MCF 10A (cell line): ENCODE measurements around the gene PSMD13. TPM values are rescaled to one million over a fixed set of nuclear protein-coding genes. Genes with fewer than 3 reads are reported as not detected.
A peak's percentile ranks its signal among the peaks of the same experiment; 100 is the strongest.
"Not testable (repeated sequence)": the region's sequence is repeated elsewhere in the genome, so short reads cannot be mapped to it uniquely, and the experiment has no call there.

Source experiments
- BruUV-seq: library from RNA; stranded (reverse); fragments of 400-500 nt; replicated peaks from 2 replicates; lab custom pipeline; 2021; lab: Mats Ljungman, UMichigan
- CTCF ChIA-PET: fragments of 300-600 bp; sonication (Branson Sonifier 250); formaldehyde crosslinking; extraction: SDS; loops from one replicate; lab custom pipeline; 2021; ENCODE audit warnings: antibody characterized with exemption, inconsistent platforms; lab: Yijun Ruan, JAX
- POLR2A ChIA-PET: fragments of 300-600, 350-650 bp; sonication (Branson Sonifier 250); formaldehyde crosslinking; extraction: SDS; loops from one replicate; lab custom pipeline; 2020; ENCODE audit warnings: antibody characterized with exemption, inconsistent platforms; lab: Yijun Ruan, JAX
- DNase-seq: peaks from one replicate; pipeline ENCODE4 v3.0.0-alpha.2; 2018; ENCODE audit not compliant: unreplicated experiment
- H3K27ac Mint-ChIP-seq: one replicate; pipeline ENCODE4 v1.8.0; 2022; ENCODE audit warnings: mild to moderate bottlenecking, low read depth, mixed read lengths; ENCODE audit not compliant: unreplicated experiment
- H3K27me3 Mint-ChIP-seq: one replicate; pipeline ENCODE4 v1.8.0; 2022; ENCODE audit warnings: mixed read lengths; ENCODE audit not compliant: insufficient read depth, unreplicated experiment
- H3K36me3 Mint-ChIP-seq: one replicate; pipeline ENCODE4 v1.8.0; 2022; ENCODE audit warnings: mild to moderate bottlenecking, moderate library complexity, mixed read lengths; ENCODE audit not compliant: insufficient read depth, unreplicated experiment
- H3K4me1 Mint-ChIP-seq: one replicate; pipeline ENCODE4 v1.8.0; 2022; ENCODE audit warnings: mixed read lengths; ENCODE audit not compliant: insufficient read depth, unreplicated experiment
- H3K4me3 Mint-ChIP-seq: one replicate; pipeline ENCODE4 v1.8.0; 2022; ENCODE audit warnings: mild to moderate bottlenecking, moderate library complexity, mixed read lengths; ENCODE audit not compliant: unreplicated experiment
- H3K9me3 Mint-ChIP-seq: one replicate; pipeline ENCODE4 v1.8.0; 2022; ENCODE audit warnings: mixed read lengths; ENCODE audit not compliant: unreplicated experiment
- CTCF ChIP-seq: fragments of 200-600 bp; IDR thresholded peaks from one replicate; pipeline ENCODE4 v1.8.0; 2022; ENCODE audit warnings: antibody characterized with exemption, mild to moderate bottlenecking; ENCODE audit not compliant: unreplicated experiment
- intact Hi-C: fragments of 100-400 bp; cut with micrococcal nuclease; formaldehyde crosslinking; loops from 2 replicates; pipeline ENCODE4 v1.14.1; 2022
- total RNA-seq: library from RNA; stranded (reverse); gene quantifications from 2 replicates; pipeline ENCODE4 v1.2.3, GENCODE V29; 2022

The PSMD13 gene
- total RNA-seq, 1 experiment from 2014 or later, result 103 TPM

GRCh38 chr11:191490-192478 lies 45.0 kb upstream of the PSMD13 start:
- H3K9me3 Mint-ChIP-seq, POLR2A ChIA-PET, DNase-seq, BruUV-seq, H3K4me1 Mint-ChIP-seq, CTCF ChIA-PET, H3K36me3 Mint-ChIP-seq, H3K4me3 Mint-ChIP-seq, H3K27me3 Mint-ChIP-seq, H3K27ac Mint-ChIP-seq, intact Hi-C loops: not testable (repeated sequence)
- peak; percentile 24 for TF ChIP-seq CTCF

GRCh38 chr11:192674-193128 lies 44.1 kb upstream of the PSMD13 start, which contains the start of gene SCGB1C1:
Gene SCGB1C1, plus strand, starts transcription at chr11:193078. Its CDS starts 22 bp downstream, at chr11:193100.
- H3K27ac Mint-ChIP-seq, CTCF ChIA-PET, H3K36me3 Mint-ChIP-seq, H3K4me1 Mint-ChIP-seq, DNase-seq, BruUV-seq, POLR2A ChIA-PET, H3K9me3 Mint-ChIP-seq, intact Hi-C loops, H3K4me3 Mint-ChIP-seq, H3K27me3 Mint-ChIP-seq: not testable (repeated sequence)

GRCh38 chr11:193481-193880 lies 43.3 kb upstream of the PSMD13 start:
- H3K36me3 Mint-ChIP-seq, POLR2A ChIA-PET, H3K4me3 Mint-ChIP-seq, H3K27ac Mint-ChIP-seq, CTCF ChIA-PET, H3K4me1 Mint-ChIP-seq, BruUV-seq, H3K9me3 Mint-ChIP-seq, intact Hi-C loops, H3K27me3 Mint-ChIP-seq, DNase-seq: not testable (repeated sequence)

- no peaks in the 10 kb centered on the region for H3K4me1 Mint-ChIP-seq
- no peaks in the 10 kb centered on the region for H3K9me3 Mint-ChIP-seq
- ChIA-PET POLR2A (interaction anchor here (0.7 to 1.3 kb wide), 3 partner anchors 10 to 236 kb away, joined by 4 to 5 read pairs (median 4); partner anchors contain the start of genes BET1L and RIC8A), CTCF (interaction anchor here (0.6 kb wide), 1 partner anchor 193 kb away, joined by 3 read pairs; no protein-coding TSS in a partner anchor)
- H3K4me3 Mint-ChIP-seq, result no peak overlapping the region
- no peak for TF ChIP-seq CTCF
- H3K36me3 Mint-ChIP-seq, result no peaks in the 10 kb centered on the region
- DNase-seq, result no peak
- intact Hi-C loops, result no loop called here
- no peaks in the 10 kb centered on the region for H3K27me3 Mint-ChIP-seq
- BruUV-seq, result no TSS peak
- no peak overlapping the region for H3K27ac Mint-ChIP-seq
Measured at GRCh38 chr11:196786-197731, 39.7 kb upstream of the PSMD13 start.
